GM21360 (cell line): ENCODE results near the gene PLCXD1.

Experiments
- ATAC-seq: cut with Tn5 transposase; IDR thresholded peaks from one replicate; pipeline ENCODE4 v1.9.1; 2021; ENCODE audit warnings: mild to moderate bottlenecking, moderate library complexity; ENCODE audit not compliant: unreplicated experiment

Gene PLCXD1

GRCh38 chrX:333611-334311 lies 52.6 kb downstream of the PLCXD1 start:
- no peak for ATAC-seq

GRCh38 chrX:334331-334891 lies 53.2 kb downstream of the PLCXD1 start:
- ATAC-seq = no peak

- ATAC-seq = no peak
Observed at GRCh38 chrX:334971-335757, 54.0 kb downstream of the PLCXD1 start.

- no peak for ATAC-seq
Observed at GRCh38 chrX:335758-336155, 54.6 kb downstream of the PLCXD1 start.

GRCh38 chrX:336227-336626 lies 55.0 kb downstream of the PLCXD1 start:
- ATAC-seq = no peak

- no peak for ATAC-seq
Observed at GRCh38 chrX:337331-337831, 56.2 kb downstream of the PLCXD1 start.

GRCh38 chrX:338281-338835 lies 57.2 kb downstream of the PLCXD1 start:
- no peak for ATAC-seq

- ATAC-seq = no peak
Observed at GRCh38 chrX:338836-339400, 57.7 kb downstream of the PLCXD1 start.

- no peak for ATAC-seq
Observed at GRCh38 chrX:340121-340520, 58.9 kb downstream of the PLCXD1 start.

- ATAC-seq = no peak
Observed at GRCh38 chrX:340641-341423, 59.7 kb downstream of the PLCXD1 start.

- ATAC-seq = no peak
Observed at GRCh38 chrX:341541-342101, 60.4 kb downstream of the PLCXD1 start.

GRCh38 chrX:344371-344901 lies 63.3 kb downstream of the PLCXD1 start:
- ATAC-seq = no peak

GRCh38 chrX:345020-345925 lies 64.1 kb downstream of the PLCXD1 start:
- no peak for ATAC-seq

GRCh38 chrX:346034-346813 lies 65.0 kb downstream of the PLCXD1 start:
- ATAC-seq = no peak

GRCh38 chrX:347351-348117 lies 66.4 kb downstream of the PLCXD1 start:
- no peak for ATAC-seq

- no peak for ATAC-seq
Observed at GRCh38 chrX:348461-349117, 67.4 kb downstream of the PLCXD1 start.

GRCh38 chrX:349196-349595 lies 68.0 kb downstream of the PLCXD1 start:
- no peak for ATAC-seq
